Stomach (tissue), 4 donors: ENCODE measurements around the gene COL25A1.

Experiments used
- CTCF ChIP-seq, 7 experiments: fragments of 450-650 bp in 4 of 7; fragments of 200-600 bp in 3 of 7; sonication (generic) in 3 of 7; IDR thresholded peaks; one replicate each; pipeline ENCODE4 v1.5.1; 2016 to 2019; ENCODE audit warnings: antibody characterized with exemption in 7 of 7, control low read depth in 2 of 7, mild to moderate bottlenecking in 1 of 7
- EP300 ChIP-seq: sonication (generic); formaldehyde crosslinking; IDR thresholded peaks from one replicate; pipeline ENCODE4 v1.6.1; 2017; ENCODE audit warnings: antibody characterized with exemption
- POLR2A ChIP-seq, 4 donors: fragments of 450-650 bp; IDR thresholded peaks; one replicate each; pipeline ENCODE4 v1.6.1; 2016; ENCODE audit warnings: antibody characterized with exemption in 4 of 4, control low read depth in 2 of 4, mild to moderate bottlenecking in 1 of 4, moderate library complexity in 1 of 4
- POLR2AphosphoS5 ChIP-seq, 3 donors: sonication (generic); formaldehyde crosslinking; IDR thresholded peaks; one replicate each; pipeline ENCODE4 v1.6.1; 2016; ENCODE audit warnings: antibody characterized with exemption in 3 of 3

DNA sequence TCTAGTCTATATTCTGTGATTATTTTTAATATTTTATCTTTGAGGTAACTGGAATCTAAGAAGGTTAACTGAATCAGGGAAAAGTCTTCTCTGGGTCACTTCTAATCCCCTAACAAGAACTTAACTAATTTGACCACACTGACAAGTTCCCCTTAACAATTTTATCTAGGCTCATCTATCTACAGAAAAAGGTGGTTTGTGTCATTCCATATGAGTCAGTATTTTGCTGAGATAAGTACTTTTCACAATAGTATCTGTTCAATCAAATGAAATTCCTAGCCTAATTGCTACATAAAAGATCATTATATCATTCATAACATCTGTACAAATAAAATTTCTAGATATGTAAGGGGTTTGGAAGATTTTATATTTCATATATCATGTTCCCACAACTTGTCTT, 45.6 kb downstream of the COL25A1 start:
- TF ChIP-seq POLR2AphosphoS5 (IDR thresholded peaks at IDR 0.05) = no peak
- TF ChIP-seq CTCF (IDR thresholded peaks at IDR 0.05) = no peak
- no peak for TF ChIP-seq POLR2A (IDR thresholded peaks at IDR 0.05)
- no peak for TF ChIP-seq EP300
